ENCODE measurements around the gene CLDN17. TPM values are rescaled to one million over a fixed set of nuclear protein-coding genes. Genes with fewer than 3 reads are reported as not detected.

Gene CLDN17
- total and polyA plus RNA-seq, 2 donors (not counting 1 experiment from before 2014, with no cell fraction given), result not detected

- intact Hi-C loops (cut with micrococcal nuclease), result no loop called here
- H3K36me3 ChIP-seq (replicated peaks in 1 of 2; ENCODE audit: control extremely low read depth in 1 of 2, control insufficient read depth in 1 of 2, extremely low read depth in 1 of 2, insufficient read depth in 2 of 2, low read length in 1 of 2), result no peaks in the 10 kb centered on the region
- no peaks in the 10 kb centered on the region for H3K9me3 ChIP-seq (ENCODE audit: control extremely low read depth in 1 of 3, control insufficient read depth in 2 of 3, insufficient read depth in 1 of 3, low read length in 2 of 3)
- Mint-ChIP-seq H3K27ac (no peak overlapping the region), H3K4me3 (no peak overlapping the region), H3K4me1 (no peaks in the 10 kb centered on the region), H3K27me3 (no peaks in the 10 kb centered on the region), H3K9me3 (ENCODE audit: insufficient read depth) (no peaks in the 10 kb centered on the region)
- H3K27ac ChIP-seq (ENCODE audit: low read length in 2 of 2), result no peak overlapping the region
- TF ChIP-seq EZH2 (IDR thresholded peaks at IDR 0.05; ENCODE audit: borderline replicate concordance, insufficient read depth, low read depth, low read length, poor library complexity, severe bottlenecking), result no peak
- no peak for TF ChIP-seq CTCF (IDR thresholded peaks at IDR 0.05)
- no peak overlapping the region for H2AFZ ChIP-seq (ENCODE audit: insufficient read depth, low read depth, low read length, poor library complexity, severe bottlenecking)
- WGBS (ENCODE audit: insufficient coverage), result no CpG with 5 or more reads among the region's 3 CpGs
- POLR2A ChIA-PET, result no interaction called here
- H3K27me3 ChIP-seq (replicated peaks in 1 of 4; ENCODE audit: control extremely low read depth in 1 of 4, control insufficient read depth in 3 of 4, insufficient read depth in 4 of 4, low read length in 3 of 4), result no peaks in the 10 kb centered on the region
- no peak for ATAC-seq (ENCODE audit: low read depth)
- H3K79me2 ChIP-seq (ENCODE audit: control insufficient read depth, insufficient read depth, low read length), result no peaks in the 10 kb centered on the region
- no peaks in the 10 kb centered on the region for H4K20me1 ChIP-seq (ENCODE audit: control insufficient read depth, insufficient read depth, low read length, poor library complexity, severe bottlenecking)
- H3K4me1 ChIP-seq (ENCODE audit: control insufficient read depth in 2 of 2, insufficient read depth in 2 of 2, low read length in 2 of 2), result no peaks in the 10 kb centered on the region
- DNase-seq, result no peak
- H3K4me2 ChIP-seq (replicated peaks; ENCODE audit: low read depth, low read length, poor library complexity, severe bottlenecking), result no peak overlapping the region
- H3K4me3 ChIP-seq (ENCODE audit: control extremely low read depth in 1 of 5, extremely low read depth in 1 of 5, insufficient read depth in 1 of 5, low read depth in 2 of 5, low read length in 4 of 5), result no peak overlapping the region
- H3K9ac ChIP-seq (ENCODE audit: low read length), result no peak overlapping the region
- CTCF ChIA-PET, result no interaction called here
These were observed 23.2 kb upstream of the CLDN17 start for GRCh38 chr21:30189773-30190172.

GRCh38 chr21:30186242-30186641 is 19.6 kb upstream of the CLDN17 start:
- H2AFZ ChIP-seq (ENCODE audit: insufficient read depth, low read depth, low read length, poor library complexity, severe bottlenecking), result no peak overlapping the region
- Mint-ChIP-seq H3K4me1 (no peaks in the 10 kb centered on the region), H3K4me3 (no peak overlapping the region), H3K27ac (no peak overlapping the region), H3K9me3 (ENCODE audit: insufficient read depth) (no peaks in the 10 kb centered on the region), H3K27me3 (no peaks in the 10 kb centered on the region)
- H3K79me2 ChIP-seq (ENCODE audit: control insufficient read depth, insufficient read depth, low read length), result no peaks in the 10 kb centered on the region
- 100% methylated on average over 1 of the region's 2 CpGs for WGBS (ENCODE audit: insufficient coverage)
- no peaks in the 10 kb centered on the region for H3K27me3 ChIP-seq (replicated peaks in 1 of 4; ENCODE audit: control extremely low read depth in 1 of 4, control insufficient read depth in 3 of 4, insufficient read depth in 4 of 4, low read length in 3 of 4)
- no peak overlapping the region for H3K4me3 ChIP-seq (ENCODE audit: control extremely low read depth in 1 of 5, extremely low read depth in 1 of 5, insufficient read depth in 1 of 5, low read depth in 2 of 5, low read length in 4 of 5)
- no peak overlapping the region for H3K27ac ChIP-seq (ENCODE audit: low read length in 2 of 2)
- no peaks in the 10 kb centered on the region for H3K9me3 ChIP-seq (ENCODE audit: control extremely low read depth in 1 of 3, control insufficient read depth in 2 of 3, insufficient read depth in 1 of 3, low read length in 2 of 3)
- no peaks in the 10 kb centered on the region for H3K36me3 ChIP-seq (replicated peaks in 1 of 2; ENCODE audit: control extremely low read depth in 1 of 2, control insufficient read depth in 1 of 2, extremely low read depth in 1 of 2, insufficient read depth in 2 of 2, low read length in 1 of 2)
- H4K20me1 ChIP-seq (ENCODE audit: control insufficient read depth, insufficient read depth, low read length, poor library complexity, severe bottlenecking), result no peaks in the 10 kb centered on the region
- DNase-seq (no peak), ATAC-seq (ENCODE audit: low read depth) (no peak)
- TF ChIP-seq CTCF (IDR thresholded peaks at IDR 0.05), result no peak
- no peak for TF ChIP-seq EZH2 (IDR thresholded peaks at IDR 0.05; ENCODE audit: borderline replicate concordance, insufficient read depth, low read depth, low read length, poor library complexity, severe bottlenecking)
- intact Hi-C loops (cut with micrococcal nuclease), result no loop called here
- H3K4me1 ChIP-seq (ENCODE audit: control insufficient read depth in 2 of 2, insufficient read depth in 2 of 2, low read length in 2 of 2), result no peaks in the 10 kb centered on the region
- no peak overlapping the region for H3K4me2 ChIP-seq (replicated peaks; ENCODE audit: low read depth, low read length, poor library complexity, severe bottlenecking)
- no peak overlapping the region for H3K9ac ChIP-seq (ENCODE audit: low read length)
- ChIA-PET POLR2A (no interaction called here), CTCF (no interaction called here)
